CD4-positive, alpha-beta T cell (primary cell): ENCODE data around the gene GPR143. TPM values are rescaled to one million over a fixed set of nuclear protein-coding genes. Genes with fewer than 3 reads are reported as not detected.

Experiments used
- ATAC-seq: fragments of 200-7000 bp; cut with Tn5 transposase; one replicate; pipeline ENCODE4 v1.10.0; 2022; ENCODE audit warnings: mild to moderate bottlenecking; ENCODE audit not compliant: poor library complexity
- CTCF ChIA-PET: fragments of 350-600 bp; sonication (Branson Sonifier 250); formaldehyde crosslinking; loops from one replicate; lab custom pipeline; 2021; ENCODE audit warnings: antibody characterized with exemption, inconsistent platforms; lab: Charles Lee
- POLR2A ChIA-PET: fragments of 350-600 bp; sonication (Branson Sonifier 250); formaldehyde crosslinking; loops from one replicate; lab custom pipeline; 2021; ENCODE audit warnings: antibody characterized with exemption, inconsistent platforms; lab: Charles Lee
- DNase-seq, 14 experiments: peaks; one replicate each; pipeline ENCODE4 v3.0.0-alpha.2; 2013 to 2020; ENCODE audit warnings: mixed read lengths in 2 of 14
- H3K27ac ChIP-seq, 2 donors: one replicate each; pipeline versions ENCODE4 v1.5.1 to v1.7.0; 2013; ENCODE audit warnings: low read length in 2 of 2, low read depth in 1 of 2, mild to moderate bottlenecking in 1 of 2
- H3K27me3 ChIP-seq, 2 experiments: 1 replicate in 1 of 2; 2 replicates in 1 of 2; pipeline versions ENCODE4 v1.6.1 to v1.7.0; 2013; ENCODE audit warnings: low read length in 2 of 2, control low read depth in 1 of 2, mild to moderate bottlenecking in 1 of 2, moderate library complexity in 1 of 2; ENCODE audit not compliant: insufficient read depth in 2 of 2, control insufficient read depth in 1 of 2
- H3K36me3 ChIP-seq: one replicate; pipeline ENCODE4 v1.6.1; 2013; ENCODE audit warnings: low read length, control low read depth; ENCODE audit not compliant: insufficient read depth
- H3K4me1 ChIP-seq: one replicate; pipeline ENCODE4 v1.6.1; 2013; ENCODE audit warnings: low read length, control low read depth; ENCODE audit not compliant: insufficient read depth
- H3K4me3 ChIP-seq: one replicate; pipeline ENCODE4 v1.5.1; 2013; ENCODE audit warnings: mild to moderate bottlenecking, low read length, moderate library complexity
- H3K9me3 ChIP-seq, 2 experiments: 1 replicate in 1 of 2; 2 replicates in 1 of 2; pipeline versions ENCODE4 v1.6.1 to v1.7.0; 2013; ENCODE audit warnings: low read length in 2 of 2, mild to moderate bottlenecking in 2 of 2, control low read depth in 1 of 2, moderate library complexity in 1 of 2; ENCODE audit not compliant: control insufficient read depth in 1 of 2, insufficient read depth in 1 of 2
- H3K27ac Mint-ChIP-seq: one replicate; pipeline ENCODE4 v1.8.0; 2020; ENCODE audit warnings: mixed read lengths
- H3K27me3 Mint-ChIP-seq: one replicate; pipeline ENCODE4 v1.8.0; 2021; ENCODE audit warnings: mixed read lengths
- H3K36me3 Mint-ChIP-seq: one replicate; pipeline ENCODE4 v1.8.0; 2021; ENCODE audit warnings: low read depth, mixed read lengths
- H3K4me1 Mint-ChIP-seq: one replicate; pipeline ENCODE4 v1.8.0; 2021; ENCODE audit warnings: low read depth, mixed read lengths
- H3K4me3 Mint-ChIP-seq: one replicate; pipeline ENCODE4 v1.8.0; 2020; ENCODE audit warnings: mild to moderate bottlenecking, mixed read lengths
- H3K9me3 Mint-ChIP-seq: one replicate; pipeline ENCODE4 v1.8.0; 2020; ENCODE audit warnings: mixed read lengths
- CTCF ChIP-seq: fragments of 200-600 bp; IDR thresholded peaks from one replicate; pipeline ENCODE4 v1.8.0; 2022; ENCODE audit warnings: antibody characterized with exemption, mild to moderate bottlenecking
- intact Hi-C, 2 experiments: fragments of 100-400 bp; cut with DNase I in 1 of 2; cut with micrococcal nuclease in 1 of 2; formaldehyde crosslinking; loops; one replicate each; pipeline versions ENCODE4 v1.15.1 to v1.9.0; 2023 to 2025; cut with DNase I, micrococcal nuclease
- total RNA-seq, 174 experiments: library from RNA in 2 of 174; stranded (reverse) in 2 of 174; gene quantifications; one replicate each; pipeline ENCODE4 v1.2.3 and lab custom pipeline; 2021 to 2026

GPR143 gene
- total RNA-seq, 2 experiments from 2014 or later, result not detected

DNA sequence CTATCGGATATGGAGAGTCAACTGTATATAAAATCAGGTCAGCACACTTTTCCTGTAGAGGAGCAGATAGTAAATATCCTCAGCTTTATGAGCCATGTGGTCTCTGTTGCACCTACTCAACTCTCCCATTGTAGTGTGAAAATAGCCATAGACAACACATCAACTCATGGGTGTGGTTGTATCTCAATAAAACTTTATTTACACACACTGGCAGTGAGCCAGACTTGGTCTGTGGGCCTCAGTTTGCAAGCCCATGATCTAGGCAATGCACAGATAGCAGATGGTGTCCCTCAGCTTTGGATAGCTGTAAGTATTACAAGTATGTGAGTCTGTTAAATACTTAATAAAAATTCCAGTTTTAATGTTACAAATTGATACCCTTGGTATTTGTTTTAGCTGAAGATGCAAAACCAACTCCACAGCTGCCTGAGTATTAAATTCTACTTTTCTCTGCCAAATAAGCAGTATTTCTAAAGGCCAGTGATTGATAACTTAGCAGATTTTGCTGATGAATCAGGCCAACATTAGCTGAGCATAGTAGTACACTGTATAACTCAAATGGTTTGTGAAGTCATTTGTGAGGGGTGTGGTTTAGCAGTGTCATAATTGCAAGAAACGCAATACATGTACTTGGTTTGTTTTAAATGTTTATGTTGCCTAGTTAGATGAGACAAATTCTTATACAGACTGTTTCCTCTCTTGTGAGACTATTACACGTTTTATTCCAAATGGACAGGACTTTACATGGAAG, 87.3 kb downstream of the GPR143 start:
- Mint-ChIP-seq H3K27me3 (no peaks in the 10 kb centered on the region), H3K4me1 (peaks cover 22% of the 10 kb centered on the region), H3K9me3 (no peaks in the 10 kb centered on the region), H3K4me3 (no peak overlapping the region), H3K27ac (no peak overlapping the region), H3K36me3 (peaks cover 45% of the 10 kb centered on the region)
- no peak for DNase-seq
- TF ChIP-seq CTCF, result no peak
- Histone ChIP-seq H3K27me3 (no peaks in the 10 kb centered on the region), H3K36me3 (peaks cover 6% of the 10 kb centered on the region), H3K27ac (no peak overlapping the region), H3K4me3 (no peak overlapping the region), H3K9me3 (peaks cover 0 to 4% of the 10 kb centered on the region in 2 experiments), H3K4me1 (no peaks in the 10 kb centered on the region)
- intact Hi-C loops, result no loop called here
- CTCF ChIA-PET, result no interaction called here
- POLR2A ChIA-PET, result no interaction called here
- no peak for ATAC-seq

DNA sequence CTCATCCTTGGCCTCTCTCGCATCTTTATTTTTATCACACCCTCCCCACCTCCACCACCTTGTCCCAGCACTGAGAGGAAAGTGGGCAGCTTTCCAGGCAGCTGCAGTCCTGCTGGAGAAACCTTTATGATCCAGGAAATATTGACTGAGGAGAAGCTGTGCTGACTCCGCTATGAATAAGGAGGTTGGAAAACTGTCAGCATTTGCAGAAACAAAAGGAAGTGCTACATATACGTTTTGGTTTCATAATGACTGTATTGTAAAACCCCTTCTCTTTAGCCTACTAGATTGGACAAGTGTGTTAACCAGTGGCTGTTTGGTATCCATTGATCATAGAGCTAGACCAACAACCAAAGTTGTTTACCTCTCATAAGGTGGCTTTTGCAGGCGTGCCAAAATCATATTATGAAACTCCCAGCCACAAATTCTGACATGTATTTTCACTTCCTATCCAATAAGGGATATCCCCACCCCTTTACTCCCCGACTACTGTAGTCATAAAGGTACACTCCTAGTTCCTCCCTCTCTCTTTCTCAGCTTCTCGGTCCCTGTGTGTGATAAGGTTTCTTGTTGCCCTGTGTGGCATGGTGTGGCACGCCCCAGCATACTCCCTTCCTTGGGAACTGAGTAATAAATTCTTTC, 88.4 kb downstream of the GPR143 start:
- H3K4me1 ChIP-seq, result no peaks in the 10 kb centered on the region
- H3K27me3 ChIP-seq, result no peaks in the 10 kb centered on the region
- H3K9me3 ChIP-seq, result peaks cover 0 to 4% of the 10 kb centered on the region in 2 experiments
- Mint-ChIP-seq H3K4me3 (peak overlapping the region; percentile 15), H3K4me1 (peaks cover 22% of the 10 kb centered on the region), H3K27me3 (no peaks in the 10 kb centered on the region), H3K9me3 (no peaks in the 10 kb centered on the region), H3K36me3 (peaks cover 51% of the 10 kb centered on the region), H3K27ac (peak overlapping the region; percentile 55)
- no peak overlapping the region for H3K4me3 ChIP-seq
- H3K36me3 ChIP-seq, result peaks cover 9% of the 10 kb centered on the region
- TF ChIP-seq CTCF, result no peak
- POLR2A ChIA-PET, result no interaction called here
- ATAC-seq (peak; percentile 70), DNase-seq (peak in 3 of 14 experiments; percentile 35 to 43 (median 38))
- H3K27ac ChIP-seq, result no peak overlapping the region
- intact Hi-C loops, result no loop called here
- CTCF ChIA-PET, result no interaction called here

DNA sequence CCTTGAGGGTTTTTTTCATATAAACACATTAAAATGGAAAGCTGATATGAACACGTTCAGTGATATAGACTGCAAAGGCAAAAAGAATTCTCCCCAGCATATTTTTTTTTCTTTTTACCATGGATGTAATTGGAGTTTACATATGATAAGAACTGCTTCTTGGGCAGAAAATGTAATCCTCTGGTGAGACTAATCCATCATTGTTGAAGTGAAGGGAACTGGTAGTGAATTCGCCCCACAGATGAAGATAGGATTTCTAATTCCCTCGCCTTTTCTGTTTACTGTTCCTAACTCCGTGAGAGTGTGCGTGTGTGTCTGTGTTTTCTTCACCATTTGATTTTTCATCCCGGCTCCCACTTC, 88.9 kb downstream of the GPR143 start:
- no peaks in the 10 kb centered on the region for H3K4me1 ChIP-seq
- Mint-ChIP-seq H3K4me3 (peak overlapping the region; percentile 15), H3K27me3 (no peaks in the 10 kb centered on the region), H3K4me1 (peaks cover 22% of the 10 kb centered on the region), H3K9me3 (no peaks in the 10 kb centered on the region), H3K36me3 (peaks cover 51% of the 10 kb centered on the region), H3K27ac (peak overlapping the region; percentile 55)
- no peaks in the 10 kb centered on the region for H3K27me3 ChIP-seq
- peaks cover 9% of the 10 kb centered on the region for H3K36me3 ChIP-seq
- H3K9me3 ChIP-seq, result peaks cover 0 to 4% of the 10 kb centered on the region in 2 experiments
- ChIA-PET CTCF (no interaction called here), POLR2A (no interaction called here)
- ATAC-seq (no peak), DNase-seq (no peak)
- no peak overlapping the region for H3K4me3 ChIP-seq
- no peak for TF ChIP-seq CTCF
- intact Hi-C loops, result no loop called here
- H3K27ac ChIP-seq, result no peak overlapping the region
